ENCODE results near the gene SNTB2. TPM values are rescaled to one million over a fixed set of nuclear protein-coding genes. Genes with fewer than 3 reads are reported as not detected.

SNTB2 gene
- total and polyA plus RNA-seq, 2 of the 8 experiments (the other 6 are each of a cell fraction or from before 2014, with no cell fraction given) = 6.0 to 16.1 TPM

DNA sequence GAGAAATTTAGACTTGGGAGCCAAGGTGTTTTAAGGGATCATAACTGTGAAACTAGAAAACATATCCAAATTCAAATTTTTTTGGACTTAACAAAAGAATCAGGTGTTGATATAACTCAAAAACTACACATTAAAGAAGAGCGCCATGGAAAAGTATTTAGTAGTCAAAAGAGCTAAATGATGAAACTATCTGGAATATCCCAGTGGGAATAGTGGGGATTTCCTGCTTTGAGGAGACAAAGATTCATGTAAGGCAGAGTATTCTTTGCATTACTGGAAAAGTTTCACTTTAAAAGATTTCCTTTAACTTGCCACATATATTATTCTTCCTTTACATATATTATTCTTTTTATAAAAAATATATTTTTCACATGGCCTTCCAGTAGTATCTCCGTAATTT is 83.9 kb downstream of the SNTB2 start (continued):
- TF ChIP-seq, protein P1, sequence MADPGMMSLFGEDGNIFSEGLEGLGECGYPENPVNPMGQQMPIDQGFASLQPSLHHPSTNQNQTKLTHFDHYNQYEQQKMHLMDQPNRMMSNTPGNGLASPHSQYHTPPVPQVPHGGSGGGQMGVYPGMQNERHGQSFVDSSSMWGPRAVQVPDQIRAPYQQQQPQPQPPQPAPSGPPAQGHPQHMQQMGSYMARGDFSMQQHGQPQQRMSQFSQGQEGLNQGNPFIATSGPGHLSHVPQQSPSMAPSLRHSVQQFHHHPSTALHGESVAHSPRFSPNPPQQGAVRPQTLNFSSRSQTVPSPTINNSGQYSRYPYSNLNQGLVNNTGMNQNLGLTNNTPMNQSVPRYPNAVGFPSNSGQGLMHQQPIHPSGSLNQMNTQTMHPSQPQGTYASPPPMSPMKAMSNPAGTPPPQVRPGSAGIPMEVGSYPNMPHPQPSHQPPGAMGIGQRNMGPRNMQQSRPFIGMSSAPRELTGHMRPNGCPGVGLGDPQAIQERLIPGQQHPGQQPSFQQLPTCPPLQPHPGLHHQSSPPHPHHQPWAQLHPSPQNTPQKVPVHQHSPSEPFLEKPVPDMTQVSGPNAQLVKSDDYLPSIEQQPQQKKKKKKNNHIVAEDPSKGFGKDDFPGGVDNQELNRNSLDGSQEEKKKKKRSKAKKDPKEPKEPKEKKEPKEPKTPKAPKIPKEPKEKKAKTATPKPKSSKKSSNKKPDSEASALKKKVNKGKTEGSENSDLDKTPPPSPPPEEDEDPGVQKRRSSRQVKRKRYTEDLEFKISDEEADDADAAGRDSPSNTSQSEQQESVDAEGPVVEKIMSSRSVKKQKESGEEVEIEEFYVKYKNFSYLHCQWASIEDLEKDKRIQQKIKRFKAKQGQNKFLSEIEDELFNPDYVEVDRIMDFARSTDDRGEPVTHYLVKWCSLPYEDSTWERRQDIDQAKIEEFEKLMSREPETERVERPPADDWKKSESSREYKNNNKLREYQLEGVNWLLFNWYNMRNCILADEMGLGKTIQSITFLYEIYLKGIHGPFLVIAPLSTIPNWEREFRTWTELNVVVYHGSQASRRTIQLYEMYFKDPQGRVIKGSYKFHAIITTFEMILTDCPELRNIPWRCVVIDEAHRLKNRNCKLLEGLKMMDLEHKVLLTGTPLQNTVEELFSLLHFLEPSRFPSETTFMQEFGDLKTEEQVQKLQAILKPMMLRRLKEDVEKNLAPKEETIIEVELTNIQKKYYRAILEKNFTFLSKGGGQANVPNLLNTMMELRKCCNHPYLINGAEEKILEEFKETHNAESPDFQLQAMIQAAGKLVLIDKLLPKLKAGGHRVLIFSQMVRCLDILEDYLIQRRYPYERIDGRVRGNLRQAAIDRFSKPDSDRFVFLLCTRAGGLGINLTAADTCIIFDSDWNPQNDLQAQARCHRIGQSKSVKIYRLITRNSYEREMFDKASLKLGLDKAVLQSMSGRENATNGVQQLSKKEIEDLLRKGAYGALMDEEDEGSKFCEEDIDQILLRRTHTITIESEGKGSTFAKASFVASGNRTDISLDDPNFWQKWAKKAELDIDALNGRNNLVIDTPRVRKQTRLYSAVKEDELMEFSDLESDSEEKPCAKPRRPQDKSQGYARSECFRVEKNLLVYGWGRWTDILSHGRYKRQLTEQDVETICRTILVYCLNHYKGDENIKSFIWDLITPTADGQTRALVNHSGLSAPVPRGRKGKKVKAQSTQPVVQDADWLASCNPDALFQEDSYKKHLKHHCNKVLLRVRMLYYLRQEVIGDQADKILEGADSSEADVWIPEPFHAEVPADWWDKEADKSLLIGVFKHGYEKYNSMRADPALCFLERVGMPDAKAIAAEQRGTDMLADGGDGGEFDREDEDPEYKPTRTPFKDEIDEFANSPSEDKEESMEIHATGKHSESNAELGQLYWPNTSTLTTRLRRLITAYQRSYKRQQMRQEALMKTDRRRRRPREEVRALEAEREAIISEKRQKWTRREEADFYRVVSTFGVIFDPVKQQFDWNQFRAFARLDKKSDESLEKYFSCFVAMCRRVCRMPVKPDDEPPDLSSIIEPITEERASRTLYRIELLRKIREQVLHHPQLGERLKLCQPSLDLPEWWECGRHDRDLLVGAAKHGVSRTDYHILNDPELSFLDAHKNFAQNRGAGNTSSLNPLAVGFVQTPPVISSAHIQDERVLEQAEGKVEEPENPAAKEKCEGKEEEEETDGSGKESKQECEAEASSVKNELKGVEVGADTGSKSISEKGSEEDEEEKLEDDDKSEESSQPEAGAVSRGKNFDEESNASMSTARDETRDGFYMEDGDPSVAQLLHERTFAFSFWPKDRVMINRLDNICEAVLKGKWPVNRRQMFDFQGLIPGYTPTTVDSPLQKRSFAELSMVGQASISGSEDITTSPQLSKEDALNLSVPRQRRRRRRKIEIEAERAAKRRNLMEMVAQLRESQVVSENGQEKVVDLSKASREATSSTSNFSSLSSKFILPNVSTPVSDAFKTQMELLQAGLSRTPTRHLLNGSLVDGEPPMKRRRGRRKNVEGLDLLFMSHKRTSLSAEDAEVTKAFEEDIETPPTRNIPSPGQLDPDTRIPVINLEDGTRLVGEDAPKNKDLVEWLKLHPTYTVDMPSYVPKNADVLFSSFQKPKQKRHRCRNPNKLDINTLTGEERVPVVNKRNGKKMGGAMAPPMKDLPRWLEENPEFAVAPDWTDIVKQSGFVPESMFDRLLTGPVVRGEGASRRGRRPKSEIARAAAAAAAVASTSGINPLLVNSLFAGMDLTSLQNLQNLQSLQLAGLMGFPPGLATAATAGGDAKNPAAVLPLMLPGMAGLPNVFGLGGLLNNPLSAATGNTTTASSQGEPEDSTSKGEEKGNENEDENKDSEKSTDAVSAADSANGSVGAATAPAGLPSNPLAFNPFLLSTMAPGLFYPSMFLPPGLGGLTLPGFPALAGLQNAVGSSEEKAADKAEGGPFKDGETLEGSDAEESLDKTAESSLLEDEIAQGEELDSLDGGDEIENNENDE (IDR thresholded peaks at IDR 0.05; ENCODE audit: insufficient replicate concordance, low read length) = no peak
